Osteocyte (in vitro differentiated cells): ENCODE measurements around the gene GLIPR1L2. TPM values are rescaled to one million over a fixed set of nuclear protein-coding genes. Genes with fewer than 3 reads are reported as not detected.

Experiments
- DNase-seq: peaks from one replicate; pipeline ENCODE4 v3.0.0; 2021; ENCODE audit warnings: mixed read lengths; ENCODE audit not compliant: unreplicated experiment; ENCODE audit errors: extremely low spot score
- H3K27ac Mint-ChIP-seq: one replicate; pipeline ENCODE4 v1.8.0; 2021; ENCODE audit warnings: mild to moderate bottlenecking, mixed read lengths; ENCODE audit not compliant: unreplicated experiment
- H3K27me3 Mint-ChIP-seq: one replicate; pipeline ENCODE4 v1.8.0; 2021; ENCODE audit warnings: mixed read lengths; ENCODE audit not compliant: unreplicated experiment
- H3K36me3 Mint-ChIP-seq: one replicate; pipeline ENCODE4 v1.8.0; 2021; ENCODE audit warnings: mixed read lengths; ENCODE audit not compliant: unreplicated experiment
- H3K4me1 Mint-ChIP-seq: one replicate; pipeline ENCODE4 v1.8.0; 2021; ENCODE audit warnings: mixed read lengths; ENCODE audit not compliant: unreplicated experiment
- H3K4me3 Mint-ChIP-seq: one replicate; pipeline ENCODE4 v1.8.0; 2021; ENCODE audit warnings: mild to moderate bottlenecking, moderate library complexity, mixed read lengths; ENCODE audit not compliant: unreplicated experiment
- H3K9me3 Mint-ChIP-seq: one replicate; pipeline ENCODE4 v1.8.0; 2021; ENCODE audit warnings: mixed read lengths; ENCODE audit not compliant: unreplicated experiment
- CTCF ChIP-seq: fragments of 200-600 bp; sonication (generic); IDR thresholded peaks from 2 replicates; pipeline ENCODE4 v1.5.0; 2021; ENCODE audit warnings: antibody characterized with exemption, mild to moderate bottlenecking, moderate library complexity
- total RNA-seq: library from RNA; stranded (reverse); gene quantifications from 2 replicates; pipeline ENCODE4 v1.2.1, GENCODE V29; 2021

GLIPR1L2 gene
- total RNA-seq, 1 donor from 2014 or later, result 0.78 TPM

- H3K27me3 Mint-ChIP-seq, result peaks cover 4% of the 10 kb centered on the region
- DNase-seq, result no peak
- peaks cover 13% of the 10 kb centered on the region for H3K36me3 Mint-ChIP-seq
- TF ChIP-seq CTCF, result no peak
- H3K4me3 Mint-ChIP-seq, result no peak overlapping the region
- H3K27ac Mint-ChIP-seq, result no peak overlapping the region
- peaks cover 22% of the 10 kb centered on the region for H3K9me3 Mint-ChIP-seq
- H3K4me1 Mint-ChIP-seq, result no peaks in the 10 kb centered on the region
These were observed 40.5 kb upstream of the GLIPR1L2 start for GRCh38 chr12:75350413-75350812.

- Mint-ChIP-seq H3K4me1 (no peaks in the 10 kb centered on the region), H3K27ac (no peak overlapping the region), H3K9me3 (peaks cover 22% of the 10 kb centered on the region), H3K36me3 (peaks cover 13% of the 10 kb centered on the region), H3K27me3 (no peaks in the 10 kb centered on the region), H3K4me3 (no peak overlapping the region)
- TF ChIP-seq CTCF, result no peak
- DNase-seq, result no peak
These were observed 36.9 kb upstream of the GLIPR1L2 start for GRCh38 chr12:75354011-75354410.

- Mint-ChIP-seq H3K27ac (no peak overlapping the region), H3K4me3 (no peak overlapping the region), H3K4me1 (no peaks in the 10 kb centered on the region), H3K9me3 (no peaks in the 10 kb centered on the region), H3K27me3 (no peaks in the 10 kb centered on the region), H3K36me3 (no peaks in the 10 kb centered on the region)
- TF ChIP-seq CTCF, result no peak
- DNase-seq, result no peak
These were observed 30.0 kb upstream of the GLIPR1L2 start for GRCh38 chr12:75360920-75361319.

- no peak for TF ChIP-seq CTCF
- no peak for DNase-seq
- H3K4me1 Mint-ChIP-seq, result peaks cover 5% of the 10 kb centered on the region
- H3K27ac Mint-ChIP-seq, result no peak overlapping the region
- no peaks in the 10 kb centered on the region for H3K27me3 Mint-ChIP-seq
- no peak overlapping the region for H3K4me3 Mint-ChIP-seq
- H3K36me3 Mint-ChIP-seq, result no peaks in the 10 kb centered on the region
- no peaks in the 10 kb centered on the region for H3K9me3 Mint-ChIP-seq
These were observed 29.5 kb upstream of the GLIPR1L2 start for GRCh38 chr12:75361408-75361807.

- no peak overlapping the region for H3K27ac Mint-ChIP-seq
- H3K4me3 Mint-ChIP-seq, result no peak overlapping the region
- no peaks in the 10 kb centered on the region for H3K36me3 Mint-ChIP-seq
- H3K4me1 Mint-ChIP-seq, result peaks cover 10% of the 10 kb centered on the region
- no peak for DNase-seq
- no peaks in the 10 kb centered on the region for H3K9me3 Mint-ChIP-seq
- TF ChIP-seq CTCF, result no peak
- H3K27me3 Mint-ChIP-seq, result no peaks in the 10 kb centered on the region
These were observed 26.0 kb upstream of the GLIPR1L2 start for GRCh38 chr12:75364919-75365318.
